GM12878 (cell line): Measurements from ENCODE around the gene STOML3. TPM values are rescaled to one million over a fixed set of nuclear protein-coding genes. Genes with fewer than 3 reads are reported as not detected.

ENCODE experiments used
- ATAC-seq: fragments of 200-7000 bp; cut with Tn5 transposase; 3 replicates; pipeline ENCODE4 v1.9.1; 2020; ENCODE audit warnings: mild to moderate bottlenecking, moderate library complexity
- BruUV-seq: library from RNA; stranded (reverse); fragments of 400-500 nt; replicated peaks from 2 replicates; lab custom pipeline; 2021; lab: Mats Ljungman, UMichigan
- CTCF ChIA-PET: fragments of 300-600 bp; sonication (Branson Sonifier 250); formaldehyde crosslinking; extraction: SDS; loops from one replicate; lab custom pipeline; 2021; ENCODE audit warnings: inconsistent platforms; lab: Yijun Ruan, JAX
- POLR2A ChIA-PET: fragments of 350-600 bp; formaldehyde crosslinking; extraction: SDS; loops from one replicate; lab custom pipeline; 2021; ENCODE audit warnings: inconsistent platforms; lab: Charles Lee
- RAD21 ChIA-PET: fragments of 300-600 bp; sonication (Branson Sonifier 250); formaldehyde crosslinking; loops from one replicate; lab custom pipeline; 2023; ENCODE audit warnings: antibody characterized with exemption; ENCODE audit not compliant: unreplicated experiment; lab: Charles Lee
- SMC1A ChIA-PET: fragments of 300-600 bp; sonication (Branson Sonifier 250); formaldehyde crosslinking; loops from one replicate; lab custom pipeline; 2023; ENCODE audit not compliant: unreplicated experiment, uncharacterized antibody; lab: Charles Lee
- DNase-seq: peaks from one replicate; pipeline ENCODE4 v3.0.0-alpha.2; 2011; ENCODE audit warnings: low read depth, low spot score
- FAIRE-seq: peaks from 3 replicates; lab custom pipeline; 2011; peaks lifted over from hg19 to GRCh38; lab: Jason Lieb, UNC
- H2AFZ ChIP-seq: 2 replicates; pipeline ENCODE4 v1.6.0; 2011; ENCODE audit warnings: low read depth, low read length, control low read depth; ENCODE audit not compliant: control insufficient read depth
- H3K27ac ChIP-seq: 2 replicates; pipeline ENCODE4 v1.5.1; 2011; ENCODE audit warnings: control low read depth; ENCODE audit not compliant: control insufficient read depth, insufficient read depth
- H3K27me3 ChIP-seq, 2 experiments: replicated peaks in 1 of 2; 2 replicates each; pipeline versions ENCODE4 v1.6.0 to v1.6.1; 2011; ENCODE audit warnings: low read length in 1 of 2; ENCODE audit not compliant: control insufficient read depth in 2 of 2, insufficient read depth in 2 of 2
- H3K36me3 ChIP-seq, 2 experiments: 2 replicates each; pipeline ENCODE4 v1.5.1; 2011; ENCODE audit warnings: low read length in 1 of 2; ENCODE audit not compliant: control insufficient read depth in 2 of 2, insufficient read depth in 2 of 2
- H3K4me1 ChIP-seq: 2 replicates; pipeline ENCODE4 v1.6.1; 2011; ENCODE audit warnings: mild to moderate bottlenecking, low read length, moderate library complexity, mixed read lengths; ENCODE audit not compliant: control insufficient read depth, insufficient read depth
- H3K4me2 ChIP-seq: 2 replicates; pipeline ENCODE4 v1.6.0; 2011; ENCODE audit warnings: control low read depth; ENCODE audit not compliant: control insufficient read depth, insufficient read depth
- H3K4me3 ChIP-seq: fragments of 200-600 bp; sonication (generic); 2 replicates; pipeline ENCODE4 v1.5.1; 2016
- H3K79me2 ChIP-seq: 2 replicates; pipeline ENCODE4 v1.6.0; 2011; ENCODE audit warnings: low read length; ENCODE audit not compliant: control insufficient read depth, insufficient read depth
- H3K9ac ChIP-seq: 2 replicates; pipeline ENCODE4 v1.8.0; 2011; ENCODE audit warnings: low read length, control low read depth, mixed read lengths; ENCODE audit not compliant: control insufficient read depth, insufficient read depth
- H3K9me3 ChIP-seq: replicated peaks from 3 replicates; pipeline ENCODE4 v1.5.1; 2011; ENCODE audit warnings: mild to moderate bottlenecking, low read length; ENCODE audit not compliant: control insufficient read depth, insufficient read depth
- H4K20me1 ChIP-seq: 2 replicates; pipeline ENCODE4 v1.6.0; 2011; ENCODE audit not compliant: control insufficient read depth, insufficient read depth
- ATF3 ChIP-seq: IDR thresholded peaks from 2 replicates; pipeline ENCODE4 v1.6.1; 2011; ENCODE audit warnings: low read depth, mild to moderate bottlenecking, low read length, moderate library complexity, borderline replicate concordance; ENCODE audit errors: extremely low read depth
- BRCA1 ChIP-seq: IDR thresholded peaks from 2 replicates; pipeline ENCODE4 v1.6.1; 2011; ENCODE audit warnings: low read depth, low read length, improper control_type of control experiment
- CEBPB ChIP-seq, 2 experiments: fragments of 150-350 bp in 1 of 2; IDR thresholded peaks; 2 replicates each; pipeline ENCODE4 v1.6.1; 2012 to 2014; ENCODE audit warnings: low read depth in 2 of 2, low read length in 2 of 2, borderline replicate concordance in 1 of 2, inconsistent platforms in 1 of 2
- ETV6 ChIP-seq, 2 experiments: fragments of 450-650 bp in 1 of 2; IDR thresholded peaks in 1 of 2; conservative IDR thresholded peaks in 1 of 2; 2 replicates each; pipeline ENCODE4 v1.6.1; 2014; ENCODE audit warnings: antibody characterized with exemption in 1 of 2, borderline replicate concordance in 1 of 2, low read depth in 1 of 2, mild to moderate bottlenecking in 1 of 2, moderate library complexity in 1 of 2
- GATAD2B ChIP-seq: fragments of 450-650 bp; conservative IDR thresholded peaks from 2 replicates; pipeline ENCODE4 v1.6.1; 2017; ENCODE audit warnings: low read depth, mild to moderate bottlenecking, moderate library complexity
- HDAC2 ChIP-seq: fragments of 200-600 bp; sonication (generic); IDR thresholded peaks from 2 replicates; pipeline ENCODE4 v1.6.1; 2017
- LARP7 ChIP-seq: fragments of 450-650 bp; IDR thresholded peaks from 2 replicates; pipeline ENCODE4 v1.6.1; 2017; ENCODE audit warnings: mild to moderate bottlenecking
- NFXL1 ChIP-seq: fragments of 450-650 bp; IDR thresholded peaks from 2 replicates; pipeline ENCODE4 v1.6.1; 2017; ENCODE audit warnings: antibody characterized with exemption, mild to moderate bottlenecking, borderline replicate concordance
- NFYA ChIP-seq: IDR thresholded peaks from 2 replicates; pipeline ENCODE4 v1.6.1; 2011; ENCODE audit warnings: low read depth, mild to moderate bottlenecking, low read length, improper control_type of control experiment, borderline replicate concordance
- NFYB ChIP-seq: IDR thresholded peaks from 2 replicates; pipeline ENCODE4 v1.6.1; 2011; ENCODE audit warnings: low read depth, mild to moderate bottlenecking, low read length, improper control_type of control experiment, moderate library complexity; ENCODE audit not compliant: insufficient read depth
- NR2F1 ChIP-seq: fragments of 450-650 bp; conservative IDR thresholded peaks from 2 replicates; pipeline ENCODE4 v1.6.1; 2017; ENCODE audit warnings: mild to moderate bottlenecking
- PKNOX1 ChIP-seq: fragments of 450-650 bp; IDR thresholded peaks from 2 replicates; pipeline ENCODE4 v1.6.1; 2016; ENCODE audit warnings: mild to moderate bottlenecking
- PML ChIP-seq: IDR thresholded peaks from 2 replicates; pipeline ENCODE4 v1.6.1; 2012; ENCODE audit warnings: low read length, inconsistent platforms
- SUPT20H ChIP-seq: IDR thresholded peaks from 2 replicates; pipeline ENCODE4 v1.6.1; 2011; ENCODE audit warnings: low read depth, mild to moderate bottlenecking, low read length, moderate library complexity, borderline replicate concordance; ENCODE audit not compliant: control insufficient read depth
- TCF12 ChIP-seq: IDR thresholded peaks from 2 replicates; pipeline ENCODE4 v1.6.1; 2011; ENCODE audit warnings: low read depth, mild to moderate bottlenecking, low read length
- YBX1 ChIP-seq: fragments of 450-650 bp; IDR thresholded peaks from 2 replicates; pipeline ENCODE4 v1.6.1; 2016; ENCODE audit warnings: antibody characterized with exemption
- ZNF207 ChIP-seq: fragments of 450-650 bp; IDR thresholded peaks from 2 replicates; pipeline ENCODE4 v1.6.1; 2014; ENCODE audit warnings: antibody characterized with exemption, mild to moderate bottlenecking, borderline replicate concordance
- ZNF24 ChIP-seq: fragments of 450-650 bp; IDR thresholded peaks from 2 replicates; pipeline ENCODE4 v1.6.1; 2017; ENCODE audit warnings: antibody characterized with exemption, mild to moderate bottlenecking
- WGBS: methylation state at CpG from one replicate; pipeline ENCODE4 v1.1.6; 2016; ENCODE audit warnings: low lambda C conversion rate; ENCODE audit not compliant: insufficient replicate concordance, insufficient coverage; ENCODE audit errors: missing lambda C conversion rate; 5-methylcytosine and 5-hydroxymethylcytosine counted together
- in situ Hi-C: fragments of 300-500 bp; cut with MboI; formaldehyde crosslinking; loops from 9 replicates; pipeline ENCODE4 v1.14.3; 2018; ENCODE audit warnings: mixed read lengths
- intact Hi-C: fragments of 100-400 bp; cut with micrococcal nuclease; formaldehyde crosslinking; loops from one replicate; pipeline ENCODE4 v1.14.2; 2022; ENCODE audit not compliant: unreplicated experiment
- polyA plus RNA-seq, 11 experiments: library from polyadenylated mRNA; depleted of rRNA in 4 of 11; unstranded in 6 of 11; stranded (reverse) in 5 of 11; fragments of >200 nt; fragmentation: Nextera tagmentation in 4 of 11; fragmentation: Illumina TruSeq in 1 of 11; extraction: Ambion mirVana in 4 of 11; extraction: Trizol in 1 of 11; gene quantifications; 1 replicate in 1 of 11; 2 replicates in 10 of 11; pipeline versions ENCODE4 v1.2.1 to v1.2.3, GENCODE V29; 2011 to 2016; ENCODE audit warnings: inconsistent platforms in 2 of 11, missing spikeins in 2 of 11, low read depth in 1 of 11
- total RNA-seq, 4 experiments: library from RNA; depleted of rRNA in 3 of 4; stranded (reverse); fragments of >200 nt in 3 of 4; fragmentation: Illumina TruSeq in 1 of 4; extraction: Trizol in 1 of 4; gene quantifications; 2 replicates each; pipeline versions ENCODE4 v1.2.1 to v1.2.3, GENCODE V29; 2013 to 2021
- TF ChIP-seq, protein P1 (sequence below): IDR thresholded peaks from 2 replicates; pipeline ENCODE4 v1.6.1; 2011; ENCODE audit warnings: mild to moderate bottlenecking, low read depth, low read length, moderate library complexity; ENCODE audit not compliant: insufficient replicate concordance

Gene STOML3
- total and polyA plus RNA-seq, 10 of the 15 experiments (the other 5 are each of a cell fraction or from before 2014, with no cell fraction given) = not detected

DNA sequence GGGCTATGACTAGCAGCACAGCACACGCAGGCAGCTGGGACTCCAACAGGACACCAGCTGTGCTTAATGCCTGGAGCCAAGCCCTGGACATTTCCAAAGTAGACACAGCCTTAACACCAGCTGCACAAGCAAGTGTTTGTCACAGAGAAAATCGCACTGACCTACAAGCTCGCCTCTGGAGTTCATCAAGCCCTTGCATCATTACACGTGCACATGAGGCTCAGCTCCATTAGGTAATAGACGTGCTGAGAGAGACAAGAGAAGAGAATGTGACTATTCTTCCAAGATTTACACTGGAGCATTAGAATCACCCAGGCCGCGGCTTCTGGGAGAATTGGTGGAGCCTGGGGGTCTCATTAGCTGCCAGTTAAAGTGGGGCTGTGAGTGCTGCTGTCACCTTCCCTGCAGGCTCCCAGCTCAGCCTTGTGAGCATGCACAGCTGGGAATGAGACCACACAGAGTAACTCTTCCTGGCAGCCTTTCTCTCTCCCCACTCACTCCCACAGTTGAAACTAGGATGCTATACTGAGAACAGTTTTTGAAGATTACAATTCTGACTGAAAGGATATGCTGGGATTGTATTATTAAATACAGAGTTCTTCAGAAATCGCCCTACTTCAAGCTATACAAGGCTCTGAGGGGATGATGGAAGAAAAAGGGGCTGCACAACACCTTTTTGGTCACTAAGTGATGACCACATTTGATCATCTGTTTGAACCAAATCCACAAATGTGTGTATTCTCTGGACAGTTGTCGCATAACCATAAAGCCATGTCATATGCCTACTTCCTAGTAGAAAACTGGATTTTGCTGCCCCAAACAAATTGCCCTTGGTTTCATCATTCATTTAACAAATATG lies 10.5 kb downstream of the STOML3 start:
- Histone ChIP-seq H3K79me2 (no peaks in the 10 kb centered on the region), H3K9me3 (no peaks in the 10 kb centered on the region; the same call in 2 of the 3 replicates), H3K27ac (no peak overlapping the region), H3K4me1 (no peaks in the 10 kb centered on the region), H3K36me3 (no peaks in the 10 kb centered on the region), H2AFZ (no peak overlapping the region), H3K9ac (no peak overlapping the region), H3K27me3 (no peaks in the 10 kb centered on the region), H3K4me3 (no peak overlapping the region), H3K4me2 (no peak overlapping the region), H4K20me1 (no peaks in the 10 kb centered on the region)
- SMC1A ChIA-PET = interaction anchor here (0.7 kb wide), 1 partner anchor 10 kb away, joined by 3 read pairs; no protein-coding TSS in a partner anchor
- RAD21 ChIA-PET = no interaction called here
- FAIRE-seq (no peak), ATAC-seq (no peak), DNase-seq (no peak)
- TF ChIP-seq BRCA1 (no peak), HDAC2 (no peak), ATF3 (no peak), YBX1 (no peak), PML (no peak), NFXL1 (no peak), ETV6 (conservative IDR thresholded peaks at IDR 0.05 in 1 of 2, IDR thresholded peaks at IDR 0.05 in 1 of 2; ENCODE audit: borderline replicate concordance in 1 of 2, low read depth in 1 of 2) (no peak), NR2F1 (no peak), SUPT20H (no peak), CEBPB (IDR thresholded peaks at IDR 0.05; ENCODE audit: borderline replicate concordance in 1 of 2, low read depth in 2 of 2, low read length in 2 of 2) (no peak), ZNF207 (no peak), PKNOX1 (no peak), GATAD2B (no peak), LARP7 (no peak), NFYB (no peak), ZNF24 (no peak), NFYA (no peak), TCF12 (no peak)
- TF ChIP-seq, protein P1, sequence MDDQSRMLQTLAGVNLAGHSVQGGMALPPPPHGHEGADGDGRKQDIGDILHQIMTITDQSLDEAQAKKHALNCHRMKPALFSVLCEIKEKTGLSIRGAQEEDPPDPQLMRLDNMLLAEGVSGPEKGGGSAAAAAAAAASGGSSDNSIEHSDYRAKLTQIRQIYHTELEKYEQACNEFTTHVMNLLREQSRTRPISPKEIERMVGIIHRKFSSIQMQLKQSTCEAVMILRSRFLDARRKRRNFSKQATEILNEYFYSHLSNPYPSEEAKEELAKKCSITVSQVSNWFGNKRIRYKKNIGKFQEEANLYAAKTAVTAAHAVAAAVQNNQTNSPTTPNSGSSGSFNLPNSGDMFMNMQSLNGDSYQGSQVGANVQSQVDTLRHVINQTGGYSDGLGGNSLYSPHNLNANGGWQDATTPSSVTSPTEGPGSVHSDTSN = no peak
- CTCF ChIA-PET = no interaction called here
- in situ Hi-C loops (no loop called here), intact Hi-C loops (no loop called here)
- WGBS = 33% methylated on average over 9 of the region's 9 CpGs
- BruUV-seq = no TSS peak
- POLR2A ChIA-PET = no interaction called here
